GM12878 (cell line): ENCODE results near the gene INPP5D. TPM values are rescaled to one million over a fixed set of nuclear protein-coding genes. Genes with fewer than 3 reads are reported as not detected.
A peak's percentile ranks its signal among the peaks of the same experiment; 100 is the strongest.

Source experiments
- BRCA1 ChIP-seq: IDR thresholded peaks from 2 replicates; pipeline ENCODE4 v1.6.1; 2011; ENCODE audit warnings: low read depth, low read length, improper control_type of control experiment
- CBFB ChIP-seq: IDR thresholded peaks from 2 replicates; pipeline ENCODE4 v1.6.1; 2016; ENCODE audit warnings: antibody characterized with exemption, low read depth
- CHD4 ChIP-seq: fragments of 200-600 bp; sonication (generic); IDR thresholded peaks from 2 replicates; pipeline ENCODE4 v1.6.1; 2016; ENCODE audit warnings: mild to moderate bottlenecking
- DPF2 ChIP-seq: fragments of 450-650 bp; IDR thresholded peaks from 2 replicates; pipeline ENCODE4 v1.6.1; 2017; ENCODE audit warnings: mild to moderate bottlenecking
- EP300 ChIP-seq, 2 experiments: fragments of 150-350 bp in 1 of 2; IDR thresholded peaks; 2 replicates each; pipeline ENCODE4 v1.6.1; 2011 to 2012; ENCODE audit warnings: low read depth in 2 of 2, low read length in 2 of 2, borderline replicate concordance in 1 of 2, improper control_type of control experiment in 1 of 2, inconsistent platforms in 1 of 2; ENCODE audit not compliant: control insufficient read depth in 1 of 2
- FOXM1 ChIP-seq: IDR thresholded peaks from 2 replicates; pipeline ENCODE4 v1.6.1; 2012; ENCODE audit warnings: low read depth, mild to moderate bottlenecking, inconsistent platforms, low read length, moderate library complexity
- HCFC1 ChIP-seq: fragments of 150-350 bp; IDR thresholded peaks from 2 replicates; pipeline ENCODE4 v1.6.1; 2014; ENCODE audit warnings: low read length
- HDAC2 ChIP-seq: fragments of 200-600 bp; sonication (generic); IDR thresholded peaks from 2 replicates; pipeline ENCODE4 v1.6.1; 2017
- JUND ChIP-seq: IDR thresholded peaks from 2 replicates; pipeline ENCODE4 v1.6.1; 2012; ENCODE audit warnings: low read depth, mild to moderate bottlenecking, low read length, improper control_type of control experiment, moderate library complexity
- MEF2B ChIP-seq: fragments of 450-650 bp; IDR thresholded peaks from 2 replicates; pipeline ENCODE4 v1.6.1; 2018; ENCODE audit warnings: mild to moderate bottlenecking, moderate library complexity; ENCODE audit not compliant: partially characterized antibody, poor library complexity, severe bottlenecking
- MTA2 ChIP-seq: fragments of 450-650 bp; IDR thresholded peaks from 2 replicates; pipeline ENCODE4 v1.6.1; 2016; ENCODE audit warnings: low read depth, mild to moderate bottlenecking, moderate library complexity
- MTA3 ChIP-seq: IDR thresholded peaks from 2 replicates; pipeline ENCODE4 v1.6.1; 2012; ENCODE audit warnings: low read length, inconsistent platforms, borderline replicate concordance
- NR2C2 ChIP-seq: IDR thresholded peaks from 2 replicates; pipeline ENCODE4 v1.6.1; 2011; ENCODE audit warnings: borderline replicate concordance, low read depth; ENCODE audit not compliant: control insufficient read depth, insufficient read length
- NR2F1 ChIP-seq: fragments of 450-650 bp; conservative IDR thresholded peaks from 2 replicates; pipeline ENCODE4 v1.6.1; 2017; ENCODE audit warnings: mild to moderate bottlenecking
- POLR2AphosphoS2 ChIP-seq: IDR thresholded peaks from 2 replicates; pipeline ENCODE4 v1.6.1; 2011; ENCODE audit warnings: low read depth, mild to moderate bottlenecking, low read length, improper control_type of control experiment, moderate library complexity
- POU2F2 ChIP-seq: IDR thresholded peaks from 3 replicates; pipeline ENCODE4 v1.6.1; 2011; ENCODE audit warnings: low read depth, mild to moderate bottlenecking, low read length, borderline replicate concordance
- SMC3 ChIP-seq: IDR thresholded peaks from 2 replicates; pipeline ENCODE4 v1.6.1; 2011; ENCODE audit warnings: low read length, improper control_type of control experiment, borderline replicate concordance
- SREBF2 ChIP-seq: IDR thresholded peaks from 2 replicates; pipeline ENCODE4 v1.6.1; 2012; ENCODE audit warnings: mild to moderate bottlenecking, low read length
- SUPT20H ChIP-seq: IDR thresholded peaks from 2 replicates; pipeline ENCODE4 v1.6.1; 2011; ENCODE audit warnings: low read depth, mild to moderate bottlenecking, low read length, moderate library complexity, borderline replicate concordance; ENCODE audit not compliant: control insufficient read depth
- TCF3 ChIP-seq: IDR thresholded peaks from 2 replicates; pipeline ENCODE4 v1.6.1; 2012; ENCODE audit warnings: low read depth, mild to moderate bottlenecking, low read length, borderline replicate concordance; ENCODE audit not compliant: insufficient read depth
- USF2 ChIP-seq: IDR thresholded peaks from 2 replicates; pipeline ENCODE4 v1.6.1; 2011; ENCODE audit warnings: low read depth, low read length, improper control_type of control experiment, borderline replicate concordance
- YBX1 ChIP-seq: fragments of 450-650 bp; IDR thresholded peaks from 2 replicates; pipeline ENCODE4 v1.6.1; 2016; ENCODE audit warnings: antibody characterized with exemption
- polyA plus RNA-seq, 11 experiments: library from polyadenylated mRNA; depleted of rRNA in 4 of 11; unstranded in 6 of 11; stranded (reverse) in 5 of 11; fragments of >200 nt; fragmentation: Nextera tagmentation in 4 of 11; fragmentation: Illumina TruSeq in 1 of 11; extraction: Ambion mirVana in 4 of 11; extraction: Trizol in 1 of 11; gene quantifications; 1 replicate in 1 of 11; 2 replicates in 10 of 11; pipeline versions ENCODE4 v1.2.1 to v1.2.3, GENCODE V29; 2011 to 2016; ENCODE audit warnings: inconsistent platforms in 2 of 11, missing spikeins in 2 of 11, low read depth in 1 of 11
- total RNA-seq, 4 experiments: library from RNA; depleted of rRNA in 3 of 4; stranded (reverse); fragments of >200 nt in 3 of 4; fragmentation: Illumina TruSeq in 1 of 4; extraction: Trizol in 1 of 4; gene quantifications; 2 replicates each; pipeline versions ENCODE4 v1.2.1 to v1.2.3, GENCODE V29; 2013 to 2021
- TF ChIP-seq, protein P1 (sequence below): fragments of 450-650 bp; IDR thresholded peaks from 2 replicates; pipeline ENCODE4 v1.6.1; 2017; ENCODE audit warnings: mild to moderate bottlenecking, moderate library complexity
- TF ChIP-seq, protein P2 (sequence below): IDR thresholded peaks from 2 replicates; pipeline ENCODE4 v1.6.1; 2012; ENCODE audit warnings: low read depth, low read length, improper control_type of control experiment
- TF ChIP-seq, protein P3 (sequence below): fragments of 450-650 bp; IDR thresholded peaks from 2 replicates; pipeline ENCODE4 v1.6.1; 2017; ENCODE audit warnings: borderline replicate concordance

Gene INPP5D
- total and polyA plus RNA-seq, 10 of the 15 experiments (the other 5 are each of a cell fraction or from before 2014, with no cell fraction given): 11.8 to 139 (median 88.8) TPM

DNA sequence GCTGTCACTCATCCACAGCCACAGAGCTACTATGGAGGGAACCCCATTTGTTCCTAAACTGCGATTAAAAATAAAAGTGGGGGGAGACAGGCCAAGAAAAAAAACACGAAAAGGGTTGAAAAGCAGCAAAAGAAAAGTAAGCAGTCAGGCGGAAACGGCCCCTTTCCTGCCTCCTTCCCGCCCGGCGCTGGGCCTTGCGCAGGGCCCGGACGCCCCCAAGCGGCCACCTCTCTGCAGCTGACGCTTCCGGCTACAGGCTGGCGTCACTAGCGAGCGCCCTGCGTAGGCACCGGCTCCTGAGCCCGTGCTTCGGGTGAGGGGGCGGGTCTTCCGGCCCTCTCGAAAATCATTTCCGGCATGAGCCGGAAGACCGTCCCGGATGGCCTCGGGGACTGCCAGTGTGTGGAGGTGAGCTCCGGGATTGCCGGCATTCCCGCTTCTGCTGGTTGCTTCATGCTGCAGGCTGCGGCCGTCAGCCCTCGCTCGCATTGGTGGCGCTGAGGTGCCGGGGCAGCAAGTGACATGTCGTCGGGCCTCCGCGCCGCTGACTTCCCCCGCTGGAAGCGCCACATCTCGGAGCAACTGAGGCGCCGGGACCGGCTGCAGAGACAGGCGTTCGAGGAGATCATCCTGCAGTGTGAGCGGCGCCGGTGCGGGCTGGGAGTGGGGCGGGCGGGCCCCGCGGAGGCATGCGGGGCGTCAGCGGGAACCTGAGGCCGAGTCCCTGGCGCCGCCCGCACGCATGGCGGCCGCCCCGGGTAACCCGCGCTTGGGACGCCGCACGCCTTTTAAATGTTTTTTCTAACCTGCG lies 191.4 kb downstream of the INPP5D start, which contains the start of gene ATG16L1 (continued):
- TF ChIP-seq CBFB (peak; percentile 56; the same call in 1 of the 2 replicates), MTA2 (no peak), NR2C2 (no peak), YBX1 (no peak), TCF3 (0 out of 2 replicates have a peak, but pooled peaks have one; percentile 62), HCFC1 (peak; percentile 72), MTA3 (no peak), FOXM1 (peak; percentile 67), POLR2AphosphoS2 (peak; percentile 66; the same call in 1 of the 2 replicates), SREBF2 (no peak), JUND (peak; percentile 31; the same call in 1 of the 2 replicates), EP300 (IDR thresholded peaks at IDR 0.05; ENCODE audit: borderline replicate concordance in 1 of 2, control insufficient read depth in 1 of 2, low read depth in 2 of 2, low read length in 2 of 2) (no peak), POU2F2 (peak; percentile 63; the same call in 2 of the 3 replicates), CHD4 (no peak), HDAC2 (no peak), BRCA1 (no peak), NR2F1 (peak; percentile 64; the same call in 1 of the 2 replicates), MEF2B (peak; percentile 36), USF2 (no peak), DPF2 (peak; percentile 41; the same call in 1 of the 2 replicates), SUPT20H (no peak), SMC3 (peak; percentile 92)
- TF ChIP-seq, protein P1, sequence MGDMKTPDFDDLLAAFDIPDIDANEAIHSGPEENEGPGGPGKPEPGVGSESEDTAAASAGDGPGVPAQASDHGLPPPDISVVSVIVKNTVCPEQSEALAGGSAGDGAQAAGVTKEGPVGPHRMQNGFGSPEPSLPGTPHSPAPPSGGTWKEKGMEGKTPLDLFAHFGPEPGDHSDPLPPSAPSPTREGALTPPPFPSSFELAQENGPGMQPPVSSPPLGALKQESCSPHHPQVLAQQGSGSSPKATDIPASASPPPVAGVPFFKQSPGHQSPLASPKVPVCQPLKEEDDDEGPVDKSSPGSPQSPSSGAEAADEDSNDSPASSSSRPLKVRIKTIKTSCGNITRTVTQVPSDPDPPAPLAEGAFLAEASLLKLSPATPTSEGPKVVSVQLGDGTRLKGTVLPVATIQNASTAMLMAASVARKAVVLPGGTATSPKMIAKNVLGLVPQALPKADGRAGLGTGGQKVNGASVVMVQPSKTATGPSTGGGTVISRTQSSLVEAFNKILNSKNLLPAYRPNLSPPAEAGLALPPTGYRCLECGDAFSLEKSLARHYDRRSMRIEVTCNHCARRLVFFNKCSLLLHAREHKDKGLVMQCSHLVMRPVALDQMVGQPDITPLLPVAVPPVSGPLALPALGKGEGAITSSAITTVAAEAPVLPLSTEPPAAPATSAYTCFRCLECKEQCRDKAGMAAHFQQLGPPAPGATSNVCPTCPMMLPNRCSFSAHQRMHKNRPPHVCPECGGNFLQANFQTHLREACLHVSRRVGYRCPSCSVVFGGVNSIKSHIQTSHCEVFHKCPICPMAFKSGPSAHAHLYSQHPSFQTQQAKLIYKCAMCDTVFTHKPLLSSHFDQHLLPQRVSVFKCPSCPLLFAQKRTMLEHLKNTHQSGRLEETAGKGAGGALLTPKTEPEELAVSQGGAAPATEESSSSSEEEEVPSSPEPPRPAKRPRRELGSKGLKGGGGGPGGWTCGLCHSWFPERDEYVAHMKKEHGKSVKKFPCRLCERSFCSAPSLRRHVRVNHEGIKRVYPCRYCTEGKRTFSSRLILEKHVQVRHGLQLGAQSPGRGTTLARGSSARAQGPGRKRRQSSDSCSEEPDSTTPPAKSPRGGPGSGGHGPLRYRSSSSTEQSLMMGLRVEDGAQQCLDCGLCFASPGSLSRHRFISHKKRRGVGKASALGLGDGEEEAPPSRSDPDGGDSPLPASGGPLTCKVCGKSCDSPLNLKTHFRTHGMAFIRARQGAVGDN: peak; percentile 52; the same call in 1 of the 2 replicates
- TF ChIP-seq, protein P2, sequence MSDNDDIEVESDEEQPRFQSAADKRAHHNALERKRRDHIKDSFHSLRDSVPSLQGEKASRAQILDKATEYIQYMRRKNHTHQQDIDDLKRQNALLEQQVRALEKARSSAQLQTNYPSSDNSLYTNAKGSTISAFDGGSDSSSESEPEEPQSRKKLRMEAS: no peak; the same call in 1 of the 2 replicates
- TF ChIP-seq, protein P3, sequence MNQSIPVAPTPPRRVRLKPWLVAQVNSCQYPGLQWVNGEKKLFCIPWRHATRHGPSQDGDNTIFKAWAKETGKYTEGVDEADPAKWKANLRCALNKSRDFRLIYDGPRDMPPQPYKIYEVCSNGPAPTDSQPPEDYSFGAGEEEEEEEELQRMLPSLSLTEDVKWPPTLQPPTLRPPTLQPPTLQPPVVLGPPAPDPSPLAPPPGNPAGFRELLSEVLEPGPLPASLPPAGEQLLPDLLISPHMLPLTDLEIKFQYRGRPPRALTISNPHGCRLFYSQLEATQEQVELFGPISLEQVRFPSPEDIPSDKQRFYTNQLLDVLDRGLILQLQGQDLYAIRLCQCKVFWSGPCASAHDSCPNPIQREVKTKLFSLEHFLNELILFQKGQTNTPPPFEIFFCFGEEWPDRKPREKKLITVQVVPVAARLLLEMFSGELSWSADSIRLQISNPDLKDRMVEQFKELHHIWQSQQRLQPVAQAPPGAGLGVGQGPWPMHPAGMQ: no peak
